ENCODE measurements around the gene CD3D.

Gene CD3D

DNA sequence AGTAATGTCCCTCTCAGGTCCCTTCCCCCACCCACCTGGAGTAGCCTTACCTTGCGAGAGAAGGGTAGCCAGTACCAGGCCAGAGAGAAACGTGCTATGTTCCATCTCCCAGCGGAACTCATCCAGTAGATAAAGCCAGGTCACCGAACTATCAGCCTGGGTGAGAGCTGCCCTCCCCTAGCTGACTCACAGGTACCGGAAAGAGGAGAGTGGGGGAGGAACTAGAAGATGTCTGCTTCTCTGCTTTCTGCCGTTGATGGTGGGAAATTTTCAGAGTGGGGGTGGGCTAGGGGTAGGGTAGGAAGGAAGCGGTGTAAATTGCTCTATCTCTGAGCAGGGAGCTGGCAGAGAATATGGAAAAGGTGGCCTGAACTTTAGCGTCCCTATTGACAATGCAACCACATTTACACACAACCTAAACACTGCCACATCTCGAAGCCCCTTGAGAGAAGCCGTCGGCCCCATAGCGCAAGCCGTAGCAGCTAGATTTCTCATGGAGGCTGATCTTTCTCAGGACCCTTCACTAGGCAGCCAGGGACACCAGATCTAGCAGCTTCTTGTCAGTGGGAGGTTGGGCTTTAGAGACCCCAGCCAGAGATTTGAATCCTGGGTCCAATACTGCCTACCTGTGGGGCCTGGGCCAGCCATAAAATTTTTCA lies at the start of gene CD3D:
Gene CD3D (minus strand): TSS at position 203 of the 659 bp plus-strand sequence. CDS start 98 bp downstream, at position 105.
- DNase-seq, result peak; percentile 73

- DNase-seq, result no peak
These were observed 41.2 kb upstream of the CD3D start for GRCh38 chr11:118383657-118384056.

DNA sequence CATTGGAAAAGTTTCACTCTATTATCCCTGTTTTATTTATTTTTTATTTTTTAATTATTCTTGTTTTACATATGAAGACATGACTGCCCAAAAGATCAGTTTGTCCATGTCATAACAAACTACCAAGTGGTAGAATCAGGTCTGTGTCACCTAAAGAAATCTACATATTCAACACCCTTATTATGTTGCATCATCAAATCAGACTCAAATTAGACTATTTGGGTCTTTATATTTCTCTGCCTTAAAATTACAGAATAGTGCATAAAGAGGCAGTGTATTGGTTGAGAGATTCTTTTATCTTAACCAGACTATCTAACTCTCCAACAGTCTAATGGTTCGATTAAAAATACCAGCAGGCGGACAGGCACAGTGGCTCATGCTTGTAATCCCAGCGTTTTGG lies 40.4 kb upstream of the CD3D start:
- no peak for DNase-seq

- no peak for DNase-seq
These were observed 38.1 kb upstream of the CD3D start for GRCh38 chr11:118380571-118380970.

DNA sequence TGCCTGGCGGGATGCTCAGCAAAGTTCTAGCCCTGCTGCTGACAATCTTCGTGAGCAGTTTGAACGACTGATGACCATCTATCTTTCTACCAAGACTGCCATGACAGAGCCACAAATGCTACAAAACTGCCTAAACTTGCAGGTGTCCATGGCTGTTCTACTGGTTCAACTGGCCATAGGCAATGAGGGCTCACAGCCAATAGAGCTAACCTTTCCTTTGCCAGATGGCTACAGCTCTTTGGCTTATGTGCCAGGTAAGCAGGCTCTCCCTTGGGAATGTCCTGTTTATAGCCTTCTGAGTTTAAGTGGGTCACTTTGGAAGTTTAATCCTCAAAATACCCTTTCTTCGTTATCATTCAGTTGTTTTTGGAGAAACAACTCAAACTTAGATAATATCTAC lies 37.0 kb upstream of the CD3D start:
- no peak for DNase-seq

DNA sequence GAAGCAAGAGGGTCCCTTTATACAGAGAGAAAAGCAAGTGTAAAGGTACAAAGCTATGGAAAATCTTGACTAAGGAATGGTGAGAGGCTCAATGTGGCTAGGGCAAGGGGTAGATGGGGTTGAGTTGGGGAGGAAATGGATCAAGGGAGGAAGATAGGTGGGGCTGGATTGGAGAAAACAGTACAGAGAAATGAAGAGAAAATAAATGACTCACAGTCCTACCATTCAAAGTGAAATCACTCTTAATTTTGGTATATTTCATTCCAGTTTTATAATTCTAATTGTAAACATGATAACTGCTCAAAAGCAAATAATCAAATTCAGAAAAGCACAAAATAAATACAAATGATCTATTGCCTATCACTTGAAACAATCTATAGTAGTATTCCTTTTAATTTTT lies 33.5 kb upstream of the CD3D start:
- no peak for DNase-seq

GRCh38 chr11:118374729-118375128 lies 32.2 kb upstream of the CD3D start:
- DNase-seq, result no peak

DNA sequence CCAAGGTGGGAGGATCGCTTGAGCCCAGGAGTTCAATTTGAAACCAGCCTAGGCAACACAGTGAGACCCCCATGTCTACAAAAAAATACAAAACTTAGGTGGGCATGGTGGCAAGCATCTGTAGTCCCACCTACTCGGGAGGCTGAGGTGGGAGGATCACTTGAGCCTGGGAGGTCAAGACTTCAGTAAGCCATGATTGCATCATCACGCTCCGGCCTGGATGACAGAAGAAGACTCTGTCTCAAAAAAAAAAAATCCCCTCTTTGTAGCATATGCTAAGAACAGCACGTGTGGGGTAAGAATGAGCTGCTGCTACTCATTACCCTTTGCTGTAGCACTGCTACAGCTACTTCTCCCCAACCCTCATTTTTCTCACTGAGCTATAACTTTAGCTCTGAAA lies 31.4 kb upstream of the CD3D start:
- no peak for DNase-seq

DNA sequence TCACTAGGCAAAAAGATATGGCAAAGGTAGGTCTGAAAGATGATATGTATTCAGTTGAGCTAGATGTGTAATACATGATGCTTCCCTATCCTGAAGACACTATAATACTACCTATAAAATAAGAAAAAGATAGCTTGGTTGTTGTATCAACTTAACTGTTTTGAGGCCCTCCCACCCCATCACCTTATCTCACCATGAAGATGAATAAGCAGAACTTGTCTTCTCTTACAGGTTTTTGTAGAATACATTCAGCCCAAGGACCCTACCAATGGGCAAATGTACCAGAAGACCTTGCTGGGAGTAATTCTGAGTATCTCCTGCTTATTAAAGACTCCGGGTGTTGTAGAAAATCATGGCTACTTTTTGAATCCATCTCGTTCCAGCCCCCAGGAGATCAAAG lies 30.8 kb upstream of the CD3D start:
- DNase-seq, result no peak

GRCh38 chr11:118370774-118371173 lies 28.3 kb upstream of the CD3D start:
- no peak for DNase-seq

DNA sequence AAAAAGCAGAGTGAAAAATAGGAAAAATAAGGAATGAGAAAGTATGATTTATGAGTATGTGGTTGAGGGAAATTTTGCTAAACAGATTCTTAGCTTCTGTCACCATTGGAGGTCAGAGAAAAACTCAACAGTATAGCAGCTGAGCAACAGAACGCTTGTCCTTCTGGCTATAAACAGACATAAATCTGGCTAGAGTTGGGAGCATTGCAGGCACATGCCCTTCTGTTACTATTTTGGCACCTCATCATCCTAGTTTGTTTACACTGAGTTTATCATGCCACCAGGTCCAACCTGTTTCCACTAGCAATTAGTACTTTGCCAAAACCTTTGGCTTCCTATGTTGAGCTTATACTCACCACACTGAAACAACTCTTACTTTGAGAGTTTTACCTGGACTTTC lies 23.8 kb upstream of the CD3D start:
- DNase-seq, result no peak

DNA sequence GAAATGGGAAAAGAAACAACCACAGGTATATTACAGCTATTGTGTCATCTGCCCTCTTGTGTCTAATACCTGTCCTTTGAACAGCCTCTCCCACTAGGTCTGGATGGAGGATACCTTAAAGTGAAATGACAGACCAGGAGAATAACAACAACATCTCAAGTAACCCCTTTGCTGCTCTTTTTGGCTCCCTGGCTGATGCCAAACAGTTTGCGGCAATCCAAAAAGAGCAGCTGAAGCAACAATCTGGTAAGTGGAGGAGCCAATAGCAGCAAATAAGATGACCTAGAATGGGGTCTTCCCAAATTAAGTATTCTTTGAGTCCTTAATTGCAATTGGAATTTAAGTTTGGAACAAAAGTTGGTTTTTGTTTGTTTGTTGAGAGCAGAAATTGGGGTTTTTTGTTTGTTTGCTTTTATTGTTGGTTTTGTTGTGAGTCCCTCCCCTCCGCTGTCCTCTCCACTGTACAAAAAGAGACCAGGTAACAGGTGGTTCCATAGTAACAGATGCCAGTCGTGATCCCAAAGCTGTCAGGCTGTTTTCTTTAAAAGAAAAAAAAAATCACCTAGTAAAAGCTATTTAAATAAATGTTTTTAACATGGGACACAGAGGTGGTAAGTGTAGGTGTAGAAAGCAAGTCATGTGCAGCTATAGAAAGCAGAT lies 22.6 kb upstream of the CD3D start:
- no peak for DNase-seq

DNA sequence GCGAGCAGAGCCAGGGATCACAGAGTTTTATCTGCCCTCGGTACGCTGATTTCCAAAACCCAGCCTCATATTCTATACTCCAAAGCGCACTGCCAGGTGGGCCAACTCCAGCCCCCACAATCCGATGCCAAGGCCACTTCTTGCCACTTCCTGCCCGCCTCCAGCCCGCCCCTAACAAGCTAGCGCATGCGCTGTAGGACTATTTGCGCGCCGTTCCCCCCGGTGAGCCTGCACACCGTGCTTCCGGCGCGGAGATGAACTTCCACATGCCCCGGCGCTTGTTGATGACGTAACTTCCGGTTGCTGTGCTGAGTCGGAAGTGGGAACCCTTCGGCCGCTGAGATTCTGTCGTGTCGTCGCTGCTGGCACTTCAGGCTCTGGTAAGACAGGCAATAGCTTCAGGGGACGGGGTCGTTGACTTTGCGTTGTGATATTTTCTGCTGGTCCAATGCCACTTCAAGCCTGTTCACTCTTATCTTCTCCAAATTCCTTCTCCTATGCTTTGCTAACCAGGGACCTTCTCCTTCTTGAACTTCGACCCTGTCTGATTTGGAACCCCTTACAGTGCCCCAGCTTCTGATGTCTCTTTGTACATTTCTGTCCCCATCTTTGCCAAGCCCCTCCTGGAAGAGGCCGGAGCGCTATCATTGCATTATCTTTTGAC lies 16.9 kb upstream of the CD3D start, which contains the start of gene UBE4A:
Gene UBE4A (plus strand): TSS at position 306 of the 664 bp plus-strand sequence. CDS start 5,481 bp downstream, outside the sequence.
- peak; percentile 96 for DNase-seq

- no peak for DNase-seq
These were observed 15.6 kb upstream of the CD3D start for GRCh38 chr11:118358071-118358470.

GRCh38 chr11:118353084-118353710 lies 10.7 kb upstream of the CD3D start:
- DNase-seq, result no peak

GRCh38 chr11:118349475-118349874 lies 7.0 kb upstream of the CD3D start:
- no peak for DNase-seq

DNA sequence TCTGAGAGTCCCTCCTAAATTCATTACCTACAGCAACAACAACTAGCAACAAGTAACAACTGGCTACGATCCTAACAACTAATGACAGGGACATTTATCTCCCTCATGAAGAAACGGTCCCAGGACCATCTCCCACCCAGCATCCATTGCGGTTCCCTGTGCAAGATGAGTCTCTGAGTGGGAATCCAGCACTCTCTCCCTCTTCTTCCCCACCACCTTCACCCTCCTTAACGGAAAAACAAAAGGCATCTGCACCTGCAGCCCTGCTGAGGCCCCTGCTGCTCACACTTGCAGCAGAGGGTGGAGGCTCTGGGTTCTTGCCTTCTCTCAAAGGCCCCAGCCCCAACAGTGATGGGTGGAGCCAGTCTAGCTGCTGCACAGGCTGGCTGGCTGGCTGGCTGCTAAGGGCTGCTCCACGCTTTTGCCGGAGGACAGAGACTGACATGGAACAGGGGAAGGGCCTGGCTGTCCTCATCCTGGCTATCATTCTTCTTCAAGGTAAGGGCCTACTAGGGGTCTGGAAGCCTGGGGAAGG lies 1.5 kb upstream of the CD3D start, which contains the start of gene CD3G:
Gene CD3G (plus strand): TSS at position 364 of the 535 bp plus-strand sequence. CDS start 80 bp downstream, at position 444.
- peak; percentile 75 for DNase-seq

- DNase-seq, result peak; percentile 32
These were observed 743 bp upstream of the CD3D start for GRCh38 chr11:118343248-118343647.

GRCh38 chr11:118341815-118342489 lies 553 bp downstream of the CD3D start:
- DNase-seq, result no peak

- no peak for DNase-seq
These were observed 1.2 kb downstream of the CD3D start for GRCh38 chr11:118341261-118341660.

GRCh38 chr11:118340449-118340848 lies 2.1 kb downstream of the CD3D start:
- no peak for DNase-seq

DNA sequence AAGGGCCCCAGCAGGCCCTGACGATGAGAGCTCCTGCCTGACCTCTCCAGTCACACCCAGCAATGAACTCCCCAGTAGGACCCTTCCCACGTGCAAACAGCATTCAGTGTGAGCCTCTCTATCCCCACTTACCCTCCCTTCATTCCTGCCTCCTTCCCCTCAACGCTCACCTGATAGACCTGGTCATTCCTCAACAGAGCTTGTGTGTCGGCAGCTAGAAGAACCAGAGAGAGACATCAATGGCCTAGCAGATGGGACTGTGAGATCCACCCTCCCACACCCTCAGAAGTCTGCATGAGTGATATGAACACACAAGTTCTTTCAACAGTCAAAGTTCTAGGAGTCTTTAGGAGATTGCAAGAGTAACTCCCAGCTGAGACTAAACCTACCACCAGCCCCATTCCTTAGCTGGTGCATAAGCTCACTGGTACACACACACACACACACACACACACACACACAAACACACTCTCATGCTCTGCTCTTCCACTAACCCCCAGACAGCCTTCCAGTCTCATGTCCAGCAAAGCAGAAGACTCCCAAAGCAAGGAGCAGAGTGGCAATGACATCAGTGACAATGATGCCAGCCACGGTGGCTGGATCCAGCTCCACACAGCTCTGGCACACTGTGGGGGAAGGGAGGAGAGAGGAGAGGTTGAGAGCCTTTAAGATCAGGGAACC lies 3.1 kb downstream of the CD3D start:
- peak; percentile 32 for DNase-seq
